Naive thymus-derived CD4-positive, alpha-beta T cell (primary cell): ENCODE measurements around the gene GPRC5D. TPM values are rescaled to one million over a fixed set of nuclear protein-coding genes. Genes with fewer than 3 reads are reported as not detected.

ENCODE experiments used
- ATAC-seq: fragments of 150-1000 bp; cut with Tn5 transposase; 2 replicates; pipeline ENCODE4 v1.10.0; 2021; ENCODE audit warnings: mild to moderate bottlenecking, moderate library complexity
- CTCF ChIA-PET: fragments of 350-600 bp; sonication (Branson Sonifier 250); formaldehyde crosslinking; loops from one replicate; lab custom pipeline; 2021; ENCODE audit warnings: antibody characterized with exemption; lab: Charles Lee
- POLR2A ChIA-PET: fragments of 350-600 bp; sonication (Branson Sonifier 250); formaldehyde crosslinking; loops from one replicate; lab custom pipeline; 2021; ENCODE audit warnings: antibody characterized with exemption, inconsistent platforms; lab: Charles Lee
- DNase-seq, 9 donors: peaks; one replicate each; pipeline versions ENCODE4 v3.0.0 to v3.0.0-alpha.2; 2020 to 2022; ENCODE audit warnings: mixed read lengths in 1 of 9
- H3K27ac ChIP-seq: one replicate; pipeline ENCODE4 v1.7.0; 2013; ENCODE audit warnings: mild to moderate bottlenecking, low read depth, low read length, moderate library complexity
- H3K27me3 ChIP-seq, 2 donors: one replicate each; pipeline ENCODE4 v1.7.0; 2013; ENCODE audit warnings: low read length in 2 of 2, mild to moderate bottlenecking in 2 of 2, moderate library complexity in 2 of 2; ENCODE audit not compliant: control insufficient read depth in 2 of 2, insufficient read depth in 2 of 2
- H3K36me3 ChIP-seq, 3 experiments: 1 replicate in 2 of 3; 2 replicates in 1 of 3; pipeline ENCODE4 v1.7.0; 2013; ENCODE audit warnings: low read length in 3 of 3, mild to moderate bottlenecking in 3 of 3, moderate library complexity in 1 of 3; ENCODE audit not compliant: insufficient read depth in 3 of 3, control insufficient read depth in 2 of 3
- H3K4me1 ChIP-seq, 2 donors: one replicate each; pipeline ENCODE4 v1.7.0; 2013; ENCODE audit warnings: low read length in 2 of 2, mild to moderate bottlenecking in 2 of 2, moderate library complexity in 1 of 2; ENCODE audit not compliant: control insufficient read depth in 2 of 2, insufficient read depth in 2 of 2
- H3K4me3 ChIP-seq: 2 replicates; pipeline ENCODE4 v1.7.0; 2013; ENCODE audit warnings: mild to moderate bottlenecking, low read length
- H3K9me3 ChIP-seq, 3 experiments: 1 replicate in 2 of 3; 2 replicates in 1 of 3; pipeline ENCODE4 v1.7.0; 2013; ENCODE audit warnings: low read length in 3 of 3; ENCODE audit not compliant: control insufficient read depth in 2 of 3
- H3K27ac Mint-ChIP-seq, 9 donors: one replicate each; pipeline ENCODE4 v1.8.0; 2020 to 2022; ENCODE audit warnings: mixed read lengths in 9 of 9, mild to moderate bottlenecking in 8 of 9, moderate library complexity in 5 of 9, inconsistent platforms in 2 of 9
- H3K27me3 Mint-ChIP-seq, 5 donors: one replicate each; pipeline ENCODE4 v1.8.0; 2021 to 2022; ENCODE audit warnings: mixed read lengths in 5 of 5, mild to moderate bottlenecking in 1 of 5
- H3K36me3 Mint-ChIP-seq, 5 donors: one replicate each; pipeline ENCODE4 v1.8.0; 2020 to 2022; ENCODE audit warnings: mixed read lengths in 5 of 5, mild to moderate bottlenecking in 3 of 5, inconsistent platforms in 1 of 5
- H3K4me1 Mint-ChIP-seq, 7 donors: one replicate each; pipeline ENCODE4 v1.8.0; 2020 to 2022; ENCODE audit warnings: mixed read lengths in 7 of 7, mild to moderate bottlenecking in 3 of 7, inconsistent platforms in 1 of 7
- H3K4me3 Mint-ChIP-seq, 10 donors: one replicate each; pipeline ENCODE4 v1.8.0; 2020 to 2022; ENCODE audit warnings: mild to moderate bottlenecking in 10 of 10, mixed read lengths in 10 of 10, moderate library complexity in 6 of 10, inconsistent platforms in 2 of 10
- H3K9me3 Mint-ChIP-seq, 11 donors: one replicate each; pipeline ENCODE4 v1.8.0; 2020 to 2022; ENCODE audit warnings: mixed read lengths in 11 of 11, mild to moderate bottlenecking in 4 of 11, inconsistent platforms in 1 of 11, moderate library complexity in 1 of 11
- intact Hi-C, 2 donors: fragments of 100-400 bp; cut with micrococcal nuclease; formaldehyde crosslinking; loops; one replicate each; pipeline ENCODE4 v1.15.1; 2023
- polyA plus RNA-seq, 2 donors: library from polyadenylated mRNA; unstranded; fragments of 300-500 nt; fragmentation: Illumina TruSeq; gene quantifications; one replicate each; pipeline ENCODE4 v1.2.3, GENCODE V29; 2021
- total RNA-seq, 6 experiments: library from RNA in 5 of 6; stranded (reverse) in 5 of 6; gene quantifications; 1 replicate in 5 of 6; 2 replicates in 1 of 6; pipeline ENCODE4 v1.2.3 and lab custom pipeline; 2021 to 2026

The GPRC5D gene
- total and polyA plus RNA-seq, 7 experiments from 2014 or later, result 0.29 to 0.83 TPM; not detected in 5

GRCh38 chr12:12901158-12901791 is 50.7 kb downstream of the GPRC5D start:
- POLR2A ChIA-PET, result no interaction called here
- DNase-seq, result no peak
- no peaks in the 10 kb centered on the region for H3K27me3 ChIP-seq
- H3K9me3 ChIP-seq, result no peaks in the 10 kb centered on the region
- Mint-ChIP-seq H3K4me1 (peaks cover 0 to 11% (median 0%) of the 10 kb centered on the region in 7 donors), H3K27me3 (peaks cover 0 to 15% (median 5%) of the 10 kb centered on the region in 5 donors), H3K36me3 (no peaks in the 10 kb centered on the region), H3K4me3 (no peak overlapping the region), H3K27ac (peak overlapping the region in 1 of 9 donors; percentile 41), H3K9me3 (peaks cover 0 to 2% (median 0%) of the 10 kb centered on the region in 11 donors)
- ATAC-seq, result no peak
- H3K27ac ChIP-seq, result no peak overlapping the region
- H3K4me3 ChIP-seq, result no peak overlapping the region
- CTCF ChIA-PET, result no interaction called here
- intact Hi-C loops, result no loop called here
- H3K36me3 ChIP-seq, result no peaks in the 10 kb centered on the region
- no peaks in the 10 kb centered on the region for H3K4me1 ChIP-seq

GRCh38 chr12:12900786-12901157 is 51.2 kb downstream of the GPRC5D start:
- no peaks in the 10 kb centered on the region for H3K36me3 Mint-ChIP-seq
- Histone ChIP-seq H3K4me3 (no peak overlapping the region), H3K27me3 (no peaks in the 10 kb centered on the region), H3K9me3 (no peaks in the 10 kb centered on the region), H3K4me1 (no peaks in the 10 kb centered on the region), H3K27ac (no peak overlapping the region), H3K36me3 (no peaks in the 10 kb centered on the region)
- DNase-seq, result no peak
- ChIA-PET CTCF (no interaction called here), POLR2A (no interaction called here)
- H3K27me3 Mint-ChIP-seq, result peaks cover 0 to 14% (median 5%) of the 10 kb centered on the region in 5 donors
- no peak overlapping the region for H3K27ac Mint-ChIP-seq
- peaks cover 0 to 2% (median 0%) of the 10 kb centered on the region in 11 donors for H3K9me3 Mint-ChIP-seq
- no peak for ATAC-seq
- H3K4me3 Mint-ChIP-seq, result no peak overlapping the region
- intact Hi-C loops, result no loop called here
- peaks cover 0 to 11% (median 0%) of the 10 kb centered on the region in 7 donors for H3K4me1 Mint-ChIP-seq

GRCh38 chr12:12899530-12900380 is 52.2 kb downstream of the GPRC5D start:
- H3K4me1 Mint-ChIP-seq, result peaks cover 0 to 11% (median 0%) of the 10 kb centered on the region in 7 donors
- intact Hi-C loops, result no loop called here
- Histone ChIP-seq H3K9me3 (no peaks in the 10 kb centered on the region), H3K4me1 (no peaks in the 10 kb centered on the region), H3K27me3 (no peaks in the 10 kb centered on the region), H3K36me3 (no peaks in the 10 kb centered on the region), H3K27ac (no peak overlapping the region), H3K4me3 (no peak overlapping the region)
- peak; percentile 26 for ATAC-seq
- DNase-seq, result peak in 1 of 9 donors; percentile 33
- H3K9me3 Mint-ChIP-seq, result peaks cover 0 to 2% (median 0%) of the 10 kb centered on the region in 11 donors
- no peaks in the 10 kb centered on the region for H3K36me3 Mint-ChIP-seq
- peaks cover 4 to 18% (median 5%) of the 10 kb centered on the region in 5 donors for H3K27me3 Mint-ChIP-seq
- ChIA-PET POLR2A (no interaction called here), CTCF (interaction anchor here (0.6 kb wide), 1 partner anchor 8 kb away, joined by 3 read pairs; no protein-coding TSS in a partner anchor)
- H3K4me3 Mint-ChIP-seq, result no peak overlapping the region
- peak overlapping the region in 2 of 9 donors; percentile 37 to 48 for H3K27ac Mint-ChIP-seq

- no peak overlapping the region for H3K27ac Mint-ChIP-seq
- no peaks in the 10 kb centered on the region for H3K36me3 ChIP-seq
- intact Hi-C loops, result no loop called here
- H3K9me3 ChIP-seq, result no peaks in the 10 kb centered on the region
- H3K27me3 ChIP-seq, result no peaks in the 10 kb centered on the region
- no peak overlapping the region for H3K4me3 ChIP-seq
- H3K36me3 Mint-ChIP-seq, result no peaks in the 10 kb centered on the region
- DNase-seq (no peak), ATAC-seq (no peak)
- H3K4me1 Mint-ChIP-seq, result peaks cover 0 to 11% (median 0%) of the 10 kb centered on the region in 7 donors
- ChIA-PET POLR2A (no interaction called here), CTCF (interaction anchor here (0.6 kb wide), 1 partner anchor 9 kb away, joined by 3 read pairs; no protein-coding TSS in a partner anchor)
- H3K27me3 Mint-ChIP-seq, result peaks cover 4 to 18% (median 5%) of the 10 kb centered on the region in 5 donors
- no peak overlapping the region for H3K4me3 Mint-ChIP-seq
- no peaks in the 10 kb centered on the region for H3K4me1 ChIP-seq
- H3K27ac ChIP-seq, result no peak overlapping the region
- H3K9me3 Mint-ChIP-seq, result peaks cover 0 to 2% (median 0%) of the 10 kb centered on the region in 11 donors
These were observed 53.0 kb downstream of the GPRC5D start for GRCh38 chr12:12898911-12899511.

- no peak for DNase-seq
- CTCF ChIA-PET, result no interaction called here
- no peak for ATAC-seq
- H3K9me3 ChIP-seq, result no peaks in the 10 kb centered on the region
- no peaks in the 10 kb centered on the region for H3K36me3 ChIP-seq
- no peak overlapping the region for H3K27ac ChIP-seq
- no peaks in the 10 kb centered on the region for H3K4me1 ChIP-seq
- intact Hi-C loops, result no loop called here
- no peak overlapping the region for H3K4me3 Mint-ChIP-seq
- H3K27ac Mint-ChIP-seq, result peak overlapping the region in 2 of 9 donors; percentile 6 to 25
- no peaks in the 10 kb centered on the region for H3K36me3 Mint-ChIP-seq
- peaks cover 0 to 2% (median 0%) of the 10 kb centered on the region in 11 donors for H3K9me3 Mint-ChIP-seq
- POLR2A ChIA-PET, result no interaction called here
- peaks cover 4 to 18% (median 6%) of the 10 kb centered on the region in 5 donors for H3K27me3 Mint-ChIP-seq
- H3K4me3 ChIP-seq, result no peak overlapping the region
- peaks cover 0 to 11% (median 0%) of the 10 kb centered on the region in 7 donors for H3K4me1 Mint-ChIP-seq
- no peaks in the 10 kb centered on the region for H3K27me3 ChIP-seq
These were observed 53.7 kb downstream of the GPRC5D start for GRCh38 chr12:12898136-12898717.

GRCh38 chr12:12897302-12897701 is 54.7 kb downstream of the GPRC5D start:
- Mint-ChIP-seq H3K36me3 (no peaks in the 10 kb centered on the region), H3K9me3 (peaks cover 0 to 2% (median 0%) of the 10 kb centered on the region in 11 donors), H3K4me3 (no peak overlapping the region), H3K4me1 (peaks cover 0 to 11% (median 0%) of the 10 kb centered on the region in 7 donors), H3K27ac (no peak overlapping the region), H3K27me3 (peaks cover 4 to 28% (median 13%) of the 10 kb centered on the region in 5 donors)
- Histone ChIP-seq H3K4me3 (no peak overlapping the region), H3K27me3 (no peaks in the 10 kb centered on the region), H3K9me3 (no peaks in the 10 kb centered on the region), H3K27ac (no peak overlapping the region), H3K4me1 (no peaks in the 10 kb centered on the region), H3K36me3 (no peaks in the 10 kb centered on the region)
- intact Hi-C loops, result no loop called here
- ATAC-seq (no peak), DNase-seq (no peak)
- ChIA-PET POLR2A (no interaction called here), CTCF (no interaction called here)
